Naive thymus-derived CD4-positive, alpha-beta T cell (primary cell): Measurements from ENCODE around the gene RGS6. TPM values are rescaled to one million over a fixed set of nuclear protein-coding genes. Genes with fewer than 3 reads are reported as not detected.

Experiments used
- ATAC-seq: fragments of 150-1000 bp; cut with Tn5 transposase; 2 replicates; pipeline ENCODE4 v1.10.0; 2021; ENCODE audit warnings: mild to moderate bottlenecking, moderate library complexity
- CTCF ChIA-PET: fragments of 350-600 bp; sonication (Branson Sonifier 250); formaldehyde crosslinking; loops from one replicate; lab custom pipeline; 2021; ENCODE audit warnings: antibody characterized with exemption; lab: Charles Lee
- POLR2A ChIA-PET: fragments of 350-600 bp; sonication (Branson Sonifier 250); formaldehyde crosslinking; loops from one replicate; lab custom pipeline; 2021; ENCODE audit warnings: antibody characterized with exemption, inconsistent platforms; lab: Charles Lee
- DNase-seq, 9 donors: peaks; one replicate each; pipeline versions ENCODE4 v3.0.0 to v3.0.0-alpha.2; 2020 to 2022; ENCODE audit warnings: mixed read lengths in 1 of 9
- H3K27ac ChIP-seq: one replicate; pipeline ENCODE4 v1.7.0; 2013; ENCODE audit warnings: mild to moderate bottlenecking, low read depth, low read length, moderate library complexity
- H3K27me3 ChIP-seq, 2 donors: one replicate each; pipeline ENCODE4 v1.7.0; 2013; ENCODE audit warnings: low read length in 2 of 2, mild to moderate bottlenecking in 2 of 2, moderate library complexity in 2 of 2; ENCODE audit not compliant: control insufficient read depth in 2 of 2, insufficient read depth in 2 of 2
- H3K36me3 ChIP-seq, 3 experiments: 1 replicate in 2 of 3; 2 replicates in 1 of 3; pipeline ENCODE4 v1.7.0; 2013; ENCODE audit warnings: low read length in 3 of 3, mild to moderate bottlenecking in 3 of 3, moderate library complexity in 1 of 3; ENCODE audit not compliant: insufficient read depth in 3 of 3, control insufficient read depth in 2 of 3
- H3K4me1 ChIP-seq, 2 donors: one replicate each; pipeline ENCODE4 v1.7.0; 2013; ENCODE audit warnings: low read length in 2 of 2, mild to moderate bottlenecking in 2 of 2, moderate library complexity in 1 of 2; ENCODE audit not compliant: control insufficient read depth in 2 of 2, insufficient read depth in 2 of 2
- H3K4me3 ChIP-seq: 2 replicates; pipeline ENCODE4 v1.7.0; 2013; ENCODE audit warnings: mild to moderate bottlenecking, low read length
- H3K9me3 ChIP-seq, 3 experiments: 1 replicate in 2 of 3; 2 replicates in 1 of 3; pipeline ENCODE4 v1.7.0; 2013; ENCODE audit warnings: low read length in 3 of 3; ENCODE audit not compliant: control insufficient read depth in 2 of 3
- H3K27ac Mint-ChIP-seq, 9 donors: one replicate each; pipeline ENCODE4 v1.8.0; 2020 to 2022; ENCODE audit warnings: mixed read lengths in 9 of 9, mild to moderate bottlenecking in 8 of 9, moderate library complexity in 5 of 9, inconsistent platforms in 2 of 9
- H3K27me3 Mint-ChIP-seq, 5 donors: one replicate each; pipeline ENCODE4 v1.8.0; 2021 to 2022; ENCODE audit warnings: mixed read lengths in 5 of 5, mild to moderate bottlenecking in 1 of 5
- H3K36me3 Mint-ChIP-seq, 5 donors: one replicate each; pipeline ENCODE4 v1.8.0; 2020 to 2022; ENCODE audit warnings: mixed read lengths in 5 of 5, mild to moderate bottlenecking in 3 of 5, inconsistent platforms in 1 of 5
- H3K4me1 Mint-ChIP-seq, 7 donors: one replicate each; pipeline ENCODE4 v1.8.0; 2020 to 2022; ENCODE audit warnings: mixed read lengths in 7 of 7, mild to moderate bottlenecking in 3 of 7, inconsistent platforms in 1 of 7
- H3K4me3 Mint-ChIP-seq, 10 donors: one replicate each; pipeline ENCODE4 v1.8.0; 2020 to 2022; ENCODE audit warnings: mild to moderate bottlenecking in 10 of 10, mixed read lengths in 10 of 10, moderate library complexity in 6 of 10, inconsistent platforms in 2 of 10
- H3K9me3 Mint-ChIP-seq, 11 donors: one replicate each; pipeline ENCODE4 v1.8.0; 2020 to 2022; ENCODE audit warnings: mixed read lengths in 11 of 11, mild to moderate bottlenecking in 4 of 11, inconsistent platforms in 1 of 11, moderate library complexity in 1 of 11
- intact Hi-C, 2 donors: fragments of 100-400 bp; cut with micrococcal nuclease; formaldehyde crosslinking; loops; one replicate each; pipeline ENCODE4 v1.15.1; 2023
- polyA plus RNA-seq, 2 donors: library from polyadenylated mRNA; unstranded; fragments of 300-500 nt; fragmentation: Illumina TruSeq; gene quantifications; one replicate each; pipeline ENCODE4 v1.2.3, GENCODE V29; 2021
- total RNA-seq, 6 experiments: library from RNA in 5 of 6; stranded (reverse) in 5 of 6; gene quantifications; 1 replicate in 5 of 6; 2 replicates in 1 of 6; pipeline ENCODE4 v1.2.3 and lab custom pipeline; 2021 to 2026

The RGS6 gene
- total and polyA plus RNA-seq, 7 experiments from 2014 or later: 0.29 to 0.97 TPM; not detected in 5

DNA sequence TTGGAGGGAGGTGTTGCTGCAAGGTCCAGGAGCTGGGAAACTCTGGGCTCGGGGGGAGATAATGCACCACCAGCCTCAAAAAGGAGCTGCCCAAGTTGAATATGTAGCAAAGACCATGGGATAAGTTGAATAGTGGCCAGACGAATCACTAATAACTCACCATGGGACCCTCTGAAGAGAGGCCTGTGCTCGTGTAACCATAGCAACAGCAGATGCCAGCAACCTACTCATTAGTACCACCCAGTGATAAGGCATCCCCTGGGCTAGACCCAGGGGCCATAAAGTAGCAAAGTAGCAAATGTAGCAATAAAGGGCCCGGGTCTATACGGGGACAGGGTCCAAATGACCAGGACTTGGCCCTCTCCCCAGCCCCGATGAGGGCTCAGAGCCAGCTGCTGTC is 633.7 kb downstream of the RGS6 start:
- no peaks in the 10 kb centered on the region for H3K4me1 ChIP-seq
- no peak for ATAC-seq
- Mint-ChIP-seq H3K4me3 (no peak overlapping the region), H3K9me3 (peaks cover 0 to 2% (median 0%) of the 10 kb centered on the region in 11 donors), H3K27me3 (peaks cover 0 to 14% (median 0%) of the 10 kb centered on the region in 5 donors), H3K27ac (no peak overlapping the region), H3K4me1 (peaks cover 0 to 12% (median 6%) of the 10 kb centered on the region in 7 donors), H3K36me3 (no peaks in the 10 kb centered on the region)
- H3K36me3 ChIP-seq: no peaks in the 10 kb centered on the region
- intact Hi-C loops: no loop called here
- no peak for DNase-seq
- no peaks in the 10 kb centered on the region for H3K9me3 ChIP-seq
- H3K27ac ChIP-seq: no peak overlapping the region
- ChIA-PET POLR2A (no interaction called here), CTCF (no interaction called here)
- no peak overlapping the region for H3K4me3 ChIP-seq
- H3K27me3 ChIP-seq: no peaks in the 10 kb centered on the region

DNA sequence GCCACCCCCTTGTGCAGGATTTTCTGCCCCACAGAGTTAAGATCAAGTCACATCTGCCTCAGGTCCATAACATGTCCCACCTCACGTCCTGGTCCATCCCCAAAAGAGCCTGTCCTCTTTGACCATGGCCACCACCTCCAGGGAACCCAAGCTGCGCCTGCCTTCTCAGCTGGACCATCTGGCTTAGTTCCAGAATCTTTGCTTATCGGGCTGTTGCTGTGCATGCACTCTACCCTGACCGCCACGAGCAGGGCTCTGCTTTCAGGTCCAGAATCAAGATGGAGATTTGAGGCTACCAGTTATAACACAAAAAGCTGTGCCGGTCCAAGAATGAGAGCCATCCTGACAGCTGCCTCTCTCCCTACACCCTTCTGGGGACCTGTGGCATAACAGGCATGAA is 635.0 kb downstream of the RGS6 start:
- H3K9me3 ChIP-seq: no peaks in the 10 kb centered on the region
- Mint-ChIP-seq H3K27ac (no peak overlapping the region), H3K36me3 (peaks cover 0 to 4% (median 0%) of the 10 kb centered on the region in 5 donors), H3K27me3 (peaks cover 0 to 26% (median 0%) of the 10 kb centered on the region in 5 donors), H3K4me3 (no peak overlapping the region), H3K4me1 (peaks cover 0 to 12% (median 6%) of the 10 kb centered on the region in 7 donors), H3K9me3 (peaks cover 0 to 7% (median 1%) of the 10 kb centered on the region in 11 donors)
- no peaks in the 10 kb centered on the region for H3K4me1 ChIP-seq
- ChIA-PET CTCF (no interaction called here), POLR2A (no interaction called here)
- DNase-seq (no peak), ATAC-seq (no peak)
- H3K36me3 ChIP-seq: no peaks in the 10 kb centered on the region
- intact Hi-C loops: no loop called here
- no peak overlapping the region for H3K27ac ChIP-seq
- H3K27me3 ChIP-seq: no peaks in the 10 kb centered on the region
- no peak overlapping the region for H3K4me3 ChIP-seq

DNA sequence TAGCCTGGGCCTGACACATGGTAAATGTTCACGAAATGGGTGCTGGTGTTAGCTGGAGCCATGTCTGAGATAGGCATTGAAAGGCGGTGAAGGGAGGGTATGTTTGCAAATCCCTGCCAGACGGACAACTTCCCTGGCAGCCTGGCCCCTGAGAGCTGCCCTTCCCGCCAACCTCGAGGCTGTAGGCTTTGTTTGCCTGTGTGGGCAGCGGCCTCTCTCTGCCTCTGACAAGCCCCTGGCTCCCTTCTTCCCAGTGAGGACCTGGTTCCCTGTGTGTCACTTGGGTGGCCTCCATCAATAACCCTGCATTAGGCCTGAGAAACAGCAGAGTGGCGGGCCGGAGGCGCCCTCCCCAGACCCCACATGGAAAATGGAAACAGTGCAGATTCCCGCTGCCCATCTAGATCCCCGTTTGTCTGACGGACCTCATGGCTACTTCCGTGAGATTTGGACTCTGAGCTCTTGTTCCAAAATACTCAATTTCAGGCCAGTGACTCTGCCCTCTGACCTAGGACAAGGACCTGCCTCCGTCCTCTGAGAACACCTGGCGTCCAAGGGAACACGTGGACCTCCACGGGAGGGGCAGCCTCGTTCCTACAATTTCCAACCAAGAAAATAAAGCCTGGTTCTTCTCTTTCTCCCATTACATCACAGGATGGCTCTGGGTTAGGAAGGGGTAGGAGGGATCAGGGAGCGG is 636.2 kb downstream of the RGS6 start:
- Mint-ChIP-seq H3K36me3 (peaks cover 0 to 4% (median 0%) of the 10 kb centered on the region in 5 donors), H3K27me3 (peaks cover 0 to 38% (median 0%) of the 10 kb centered on the region in 5 donors), H3K4me1 (peaks cover 0 to 8% (median 6%) of the 10 kb centered on the region in 7 donors), H3K9me3 (peaks cover 0 to 7% (median 1%) of the 10 kb centered on the region in 11 donors), H3K4me3 (no peak overlapping the region), H3K27ac (no peak overlapping the region)
- no peaks in the 10 kb centered on the region for H3K27me3 ChIP-seq
- intact Hi-C loops: no loop called here
- no peak for DNase-seq
- H3K4me1 ChIP-seq: no peaks in the 10 kb centered on the region
- no peak for ATAC-seq
- no peaks in the 10 kb centered on the region for H3K36me3 ChIP-seq
- ChIA-PET POLR2A (no interaction called here), CTCF (no interaction called here)
- no peak overlapping the region for H3K4me3 ChIP-seq
- no peak overlapping the region for H3K27ac ChIP-seq
- no peaks in the 10 kb centered on the region for H3K9me3 ChIP-seq

DNA sequence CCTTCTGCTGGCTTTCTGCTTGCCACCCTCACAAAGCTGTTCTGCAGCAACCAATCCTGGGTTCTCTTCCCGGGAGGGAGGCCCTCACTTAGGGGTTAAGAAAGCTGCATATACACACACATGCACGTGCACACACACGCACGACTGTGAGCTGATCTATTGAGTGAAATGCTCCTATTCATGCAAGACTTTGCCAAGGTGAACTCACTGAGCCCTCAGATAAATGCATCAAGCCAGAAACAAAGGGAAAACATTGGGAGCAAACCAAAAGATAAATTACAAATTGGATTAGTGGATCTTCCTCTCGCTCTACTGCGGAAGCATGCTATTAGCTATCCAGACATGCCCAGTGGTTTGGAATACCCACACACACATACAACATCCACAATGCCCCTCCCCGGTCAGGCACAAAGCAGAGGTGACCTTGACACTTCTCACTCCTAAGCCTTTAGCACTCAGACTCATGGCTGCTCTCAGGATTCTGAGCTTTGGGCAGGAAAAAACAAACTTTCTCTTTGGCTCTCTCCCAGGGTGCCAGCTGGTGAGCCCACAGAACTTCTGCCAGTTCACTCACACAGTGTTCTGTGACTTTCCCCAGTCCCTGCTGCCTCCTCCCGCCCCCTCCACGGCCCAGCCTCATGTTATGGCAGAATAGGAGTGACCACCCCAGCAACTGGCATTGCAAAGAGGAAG is 641.6 kb downstream of the RGS6 start:
- Mint-ChIP-seq H3K4me3 (no peak overlapping the region), H3K36me3 (peaks cover 0 to 4% (median 0%) of the 10 kb centered on the region in 5 donors), H3K27ac (no peak overlapping the region), H3K9me3 (peaks cover 0 to 8% (median 1%) of the 10 kb centered on the region in 11 donors), H3K4me1 (peaks cover 0 to 5% (median 0%) of the 10 kb centered on the region in 7 donors), H3K27me3 (peaks cover 0 to 80% (median 0%) of the 10 kb centered on the region in 5 donors)
- Histone ChIP-seq H3K9me3 (no peaks in the 10 kb centered on the region), H3K4me1 (no peaks in the 10 kb centered on the region), H3K27me3 (no peaks in the 10 kb centered on the region), H3K4me3 (no peak overlapping the region), H3K27ac (no peak overlapping the region), H3K36me3 (no peaks in the 10 kb centered on the region)
- ChIA-PET POLR2A (no interaction called here), CTCF (interaction anchor here (1.1 kb wide), 1 partner anchor 330 kb away, joined by 3 read pairs; no protein-coding TSS in a partner anchor)
- ATAC-seq (no peak), DNase-seq (no peak)
- intact Hi-C loops: no loop called here

DNA sequence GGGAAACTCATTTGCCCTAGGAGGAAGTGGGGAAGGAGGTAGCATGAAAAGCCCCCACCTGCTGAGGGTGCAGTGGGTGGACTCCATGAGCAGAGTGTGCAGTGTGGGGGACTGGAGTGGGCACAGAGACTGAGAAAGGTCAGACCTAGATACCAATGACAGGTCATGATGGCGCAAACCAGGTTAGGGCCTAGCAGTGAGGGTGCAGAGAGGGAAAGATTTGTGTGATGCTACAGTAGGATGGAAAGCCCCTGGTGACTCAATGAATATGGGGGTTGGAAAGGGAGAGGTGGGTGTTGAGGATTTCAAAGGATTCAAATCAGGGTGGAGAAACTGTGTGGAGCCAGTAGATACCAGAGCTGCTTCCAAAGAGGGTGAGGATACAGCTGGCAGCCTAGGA is 642.5 kb downstream of the RGS6 start:
- intact Hi-C loops: no loop called here
- ATAC-seq (no peak), DNase-seq (no peak)
- Histone ChIP-seq H3K36me3 (no peaks in the 10 kb centered on the region), H3K27me3 (no peaks in the 10 kb centered on the region), H3K9me3 (no peaks in the 10 kb centered on the region), H3K27ac (no peak overlapping the region), H3K4me3 (no peak overlapping the region), H3K4me1 (no peaks in the 10 kb centered on the region)
- H3K4me3 Mint-ChIP-seq: no peak overlapping the region
- H3K4me1 Mint-ChIP-seq: peaks cover 0 to 5% (median 0%) of the 10 kb centered on the region in 7 donors
- ChIA-PET POLR2A (no interaction called here), CTCF (interaction anchor here (1.1 kb wide), 1 partner anchor 329 kb away, joined by 3 read pairs; no protein-coding TSS in a partner anchor)
- H3K27ac Mint-ChIP-seq: no peak overlapping the region
- H3K9me3 Mint-ChIP-seq: peaks cover 0 to 10% (median 1%) of the 10 kb centered on the region in 11 donors
- H3K36me3 Mint-ChIP-seq: peaks cover 0 to 4% (median 0%) of the 10 kb centered on the region in 5 donors
- H3K27me3 Mint-ChIP-seq: peaks cover 0 to 82% (median 0%) of the 10 kb centered on the region in 5 donors

DNA sequence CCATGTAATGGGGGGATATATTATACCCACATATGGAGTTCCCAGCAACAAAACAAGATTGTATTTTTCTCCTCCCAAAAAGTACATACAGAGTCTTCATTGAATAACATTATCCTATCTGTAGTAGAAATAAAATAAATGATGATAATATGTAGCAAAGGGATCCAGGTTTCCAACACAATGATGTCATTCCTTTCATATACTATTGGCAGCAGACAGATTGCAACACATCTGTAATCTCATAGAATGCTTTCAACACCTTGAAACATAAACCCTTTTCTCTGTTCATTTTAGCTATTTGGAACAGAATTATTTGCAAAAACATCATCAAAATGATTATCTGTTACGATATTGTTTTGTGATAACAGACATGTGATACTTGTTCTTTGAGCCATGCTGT is 644.0 kb downstream of the RGS6 start:
- Histone ChIP-seq H3K27me3 (no peaks in the 10 kb centered on the region), H3K36me3 (no peaks in the 10 kb centered on the region), H3K27ac (no peak overlapping the region), H3K4me3 (no peak overlapping the region), H3K4me1 (no peaks in the 10 kb centered on the region), H3K9me3 (no peaks in the 10 kb centered on the region)
- H3K36me3 Mint-ChIP-seq: peaks cover 0 to 2% (median 0%) of the 10 kb centered on the region in 5 donors
- ATAC-seq (no peak), DNase-seq (no peak)
- intact Hi-C loops: no loop called here
- CTCF ChIA-PET: no interaction called here
- POLR2A ChIA-PET: interaction anchor here (0.6 kb wide), 1 partner anchor 36 kb away, joined by 3 read pairs; no protein-coding TSS in a partner anchor
- peaks cover 0 to 74% (median 2%) of the 10 kb centered on the region in 5 donors for H3K27me3 Mint-ChIP-seq
- peaks cover 0 to 5% (median 0%) of the 10 kb centered on the region in 7 donors for H3K4me1 Mint-ChIP-seq
- H3K27ac Mint-ChIP-seq: no peak overlapping the region
- H3K9me3 Mint-ChIP-seq: peaks cover 0 to 9% (median under 1%) of the 10 kb centered on the region in 11 donors
- no peak overlapping the region for H3K4me3 Mint-ChIP-seq
